Measurements from ENCODE around the gene PRICKLE1. TPM values are rescaled to one million over a fixed set of nuclear protein-coding genes. Genes with fewer than 3 reads are reported as not detected.

The PRICKLE1 gene
- total and polyA plus RNA-seq, 10 of the 15 experiments (the other 5 are each of a cell fraction or from before 2014, with no cell fraction given), result 0.47 to 2.8 (median 0.86) TPM

DNA sequence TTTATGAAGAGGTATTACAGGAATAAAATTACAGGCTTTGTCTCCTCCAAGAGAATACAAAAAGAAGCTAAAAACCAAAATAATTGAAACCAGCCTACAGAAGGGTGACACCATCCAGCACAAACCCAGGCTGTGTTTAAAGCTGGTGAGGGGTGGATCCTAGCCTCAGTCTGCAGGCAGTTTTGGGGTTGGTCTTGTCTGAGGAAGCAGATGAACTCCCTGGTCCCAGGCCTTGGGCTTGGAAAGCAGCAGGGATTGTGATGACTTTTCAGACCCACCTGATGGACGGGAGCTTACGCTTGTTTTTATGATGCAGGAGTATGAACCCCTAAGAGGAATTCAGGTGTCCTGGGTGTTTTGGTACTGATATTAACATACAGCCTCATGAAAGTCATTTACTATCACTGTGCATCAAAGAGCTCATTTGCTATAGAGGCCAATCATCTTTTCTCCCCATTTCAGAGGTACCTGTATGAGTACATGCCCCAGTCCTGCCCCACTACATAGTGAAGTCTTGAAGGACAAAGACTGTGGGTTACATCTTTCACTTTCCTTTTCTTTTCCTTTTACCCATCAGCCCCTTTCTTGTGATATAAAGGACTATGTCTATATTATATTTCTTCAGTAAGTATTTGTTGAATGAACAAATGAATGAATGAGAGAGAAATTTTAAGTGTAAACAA, 18.1 kb downstream of the PRICKLE1 start (continued):
- TF ChIP-seq, protein P1, sequence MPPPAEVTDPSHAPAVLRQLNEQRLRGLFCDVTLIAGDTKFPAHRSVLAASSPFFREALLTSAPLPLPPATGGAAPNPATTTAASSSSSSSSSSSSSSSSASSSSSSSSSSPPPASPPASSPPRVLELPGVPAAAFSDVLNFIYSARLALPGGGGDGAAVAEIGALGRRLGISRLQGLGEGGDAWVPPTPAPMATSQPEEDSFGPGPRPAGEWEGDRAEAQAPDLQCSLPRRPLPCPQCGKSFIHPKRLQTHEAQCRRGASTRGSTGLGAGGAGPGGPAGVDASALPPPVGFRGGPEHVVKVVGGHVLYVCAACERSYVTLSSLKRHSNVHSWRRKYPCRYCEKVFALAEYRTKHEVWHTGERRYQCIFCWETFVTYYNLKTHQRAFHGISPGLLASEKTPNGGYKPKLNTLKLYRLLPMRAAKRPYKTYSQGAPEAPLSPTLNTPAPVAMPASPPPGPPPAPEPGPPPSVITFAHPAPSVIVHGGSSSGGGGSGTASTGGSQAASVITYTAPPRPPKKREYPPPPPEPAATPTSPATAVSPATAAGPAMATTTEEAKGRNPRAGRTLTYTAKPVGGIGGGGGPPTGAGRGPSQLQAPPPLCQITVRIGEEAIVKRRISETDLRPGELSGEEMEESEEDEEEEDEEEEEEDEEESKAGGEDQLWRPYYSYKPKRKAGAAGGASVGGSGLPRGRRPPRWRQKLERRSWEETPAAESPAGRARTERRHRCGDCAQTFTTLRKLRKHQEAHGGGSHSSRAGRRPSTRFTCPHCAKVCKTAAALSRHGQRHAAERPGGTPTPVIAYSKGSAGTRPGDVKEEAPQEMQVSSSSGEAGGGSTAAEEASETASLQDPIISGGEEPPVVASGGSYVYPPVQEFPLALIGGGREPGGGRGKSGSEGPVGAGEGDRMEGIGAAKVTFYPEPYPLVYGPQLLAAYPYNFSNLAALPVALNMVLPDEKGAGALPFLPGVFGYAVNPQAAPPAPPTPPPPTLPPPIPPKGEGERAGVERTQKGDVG (CRISPR knock-in tag; IDR thresholded peaks at IDR 0.05), result no peak

- POLR2A ChIA-PET, result interaction anchor here (0.6 kb wide), 1 partner anchor 91 kb away, joined by 3 read pairs; no protein-coding TSS in a partner anchor
- WGBS (ENCODE audit: insufficient coverage, insufficient replicate concordance, low lambda C conversion rate, missing lambda C conversion rate), result 76% methylated on average over 2 of the region's 2 CpGs
- in situ Hi-C loops (cut with MboI), result no loop called here
- no peak for ATAC-seq
- H3K27ac ChIP-seq (ENCODE audit: control insufficient read depth, insufficient read depth), result no peak overlapping the region
- H3K4me2 ChIP-seq (ENCODE audit: control insufficient read depth, insufficient read depth), result no peak overlapping the region
- RAD21 ChIA-PET (ENCODE audit: unreplicated experiment), result interaction anchor here (1.1 to 2.1 kb wide), 5 partner anchors 34 to 773 kb away, joined by 3 to 21 read pairs (median 9); no protein-coding TSS in a partner anchor
- H3K27me3 ChIP-seq (replicated peaks in 1 of 2; ENCODE audit: control insufficient read depth in 2 of 2, insufficient read depth in 2 of 2, low read length in 1 of 2), result no peaks in the 10 kb centered on the region
- no peak for DNase-seq (ENCODE audit: low read depth, low spot score)
- H4K20me1 ChIP-seq (ENCODE audit: control insufficient read depth, insufficient read depth), result no peaks in the 10 kb centered on the region
- TF ChIP-seq SREBF1 (IDR thresholded peaks at IDR 0.05; ENCODE audit: low read length) (no peak), TARDBP (IDR thresholded peaks at IDR 0.05; ENCODE audit: borderline replicate concordance) (no peak), SIN3A (IDR thresholded peaks at IDR 0.05; ENCODE audit: low read depth, low read length) (no peak), SMAD1 (IDR thresholded peaks at IDR 0.05; ENCODE audit: low read depth, partially characterized antibody) (no peak), RAD21 (IDR thresholded peaks at IDR 0.05; ENCODE audit: insufficient read depth, low read depth, low read length) (no peak), ZNF24 (IDR thresholded peaks at IDR 0.05) (no peak), NR2F1 (conservative IDR thresholded peaks at IDR 0.05) (no peak), NFYB (IDR thresholded peaks at IDR 0.05; ENCODE audit: insufficient read depth, low read depth, low read length) (no peak)
- no peak overlapping the region for H3K4me3 ChIP-seq
- no peaks in the 10 kb centered on the region for H3K9me3 ChIP-seq (replicated peaks; ENCODE audit: control insufficient read depth, insufficient read depth, low read length)
- H3K36me3 ChIP-seq (ENCODE audit: control insufficient read depth in 2 of 2, insufficient read depth in 2 of 2, low read length in 1 of 2), result no peaks in the 10 kb centered on the region
- intact Hi-C loops (cut with micrococcal nuclease; ENCODE audit: unreplicated experiment), result loop anchor here (5.0 to 10.0 kb wide), 2 partner anchors 165 to 767 kb away; no protein-coding TSS in a partner anchor
- SMC1A ChIA-PET (ENCODE audit: uncharacterized antibody, unreplicated experiment), result interaction anchor here (0.9 to 3.5 kb wide), 14 partner anchors 8 to 767 kb away, joined by 3 to 26 read pairs (median 4); no protein-coding TSS in a partner anchor
- H2AFZ ChIP-seq (ENCODE audit: control insufficient read depth, low read depth, low read length), result no peak overlapping the region
- no TSS peak for BruUV-seq (replicated peaks)
- H3K4me1 ChIP-seq (ENCODE audit: control insufficient read depth, insufficient read depth, low read length), result no peaks in the 10 kb centered on the region; the same call in 1 of the 2 replicates
- CTCF ChIA-PET, result interaction anchor here (0.8 to 8.8 kb wide), 14 partner anchors 8 to 768 kb away, joined by 3 to 117 read pairs (median 6); no protein-coding TSS in a partner anchor
- H3K79me2 ChIP-seq (ENCODE audit: control insufficient read depth, insufficient read depth, low read length), result no peaks in the 10 kb centered on the region
- H3K9ac ChIP-seq (ENCODE audit: control insufficient read depth, insufficient read depth, low read length), result no peak overlapping the region
- no peak for FAIRE-seq
Measured at GRCh38 chr12:42570076-42570475, 19.5 kb downstream of the PRICKLE1 start.

Data from GM12878 (cell line).